ENCODE data around the gene ARAP2. TPM values are rescaled to one million over a fixed set of nuclear protein-coding genes. Genes with fewer than 3 reads are reported as not detected.

The ARAP2 gene
- total and polyA plus RNA-seq, 2 experiments from 2014 or later, result 0.92 to 4.8 TPM

GRCh38 chr4:36088542-36088941, 155.8 kb downstream of the ARAP2 start (continued):
- TF ChIP-seq ZNF462 (CRISPR knock-in tag; IDR thresholded peaks at IDR 0.05), result no peak

GRCh38 chr4:36086261-36086786, 158.0 kb downstream of the ARAP2 start:
- no peaks in the 10 kb centered on the region for H3K9me2 ChIP-seq (ENCODE audit: insufficient read depth)
- Mint-ChIP-seq H3K4me1 (no peaks in the 10 kb centered on the region; the same call in 2 of the 3 replicates), H3K4me3 (no peak overlapping the region), H3K9me3 (no peaks in the 10 kb centered on the region), H3K27me3 (ENCODE audit: insufficient read depth, low read depth, poor library complexity) (no peaks in the 10 kb centered on the region), H3K27ac (no peak overlapping the region), H3K36me3 (ENCODE audit: low read depth) (no peaks in the 10 kb centered on the region)
- no peak overlapping the region for H2AFZ ChIP-seq
- no peaks in the 10 kb centered on the region for H3K27me3 ChIP-seq (ENCODE audit: insufficient read depth)
- H3F3A ChIP-seq (replicated peaks; ENCODE audit: low read depth), result no peaks in the 10 kb centered on the region
- no peak overlapping the region for H3K4me2 ChIP-seq
- H3K27ac ChIP-seq (ENCODE audit: low read depth), result no peak overlapping the region
- no peaks in the 10 kb centered on the region for H3K4me1 ChIP-seq (ENCODE audit: insufficient read depth)
- no peaks in the 10 kb centered on the region for H3K79me2 ChIP-seq (replicated peaks; ENCODE audit: insufficient read depth)
- no peak for ATAC-seq
- H3K36me3 ChIP-seq (ENCODE audit: insufficient read depth), result no peaks in the 10 kb centered on the region
- no peaks in the 10 kb centered on the region for H4K20me1 ChIP-seq (replicated peaks; ENCODE audit: insufficient read depth)
- H3K4me3 ChIP-seq, result no peak overlapping the region
- DNase-seq (ENCODE audit: low spot score), result no peak
- no peak for TF ChIP-seq EZH2 (IDR thresholded peaks at IDR 0.05; ENCODE audit: low read depth, unreplicated experiment)
- TF ChIP-seq ZNF114 (CRISPR knock-in tag; IDR thresholded peaks at IDR 0.05), result no peak
- TF ChIP-seq REST (IDR thresholded peaks at IDR 0.05; ENCODE audit: unreplicated experiment), result no peak
- TF ChIP-seq ZNF462 (CRISPR knock-in tag; IDR thresholded peaks at IDR 0.05), result no peak
- no peak for TF ChIP-seq ZNF331 (CRISPR knock-in tag; IDR thresholded peaks at IDR 0.05; ENCODE audit: low read depth)

Data from GM23338 (cell line).